Endometrium (tissue), 2 donors: ENCODE measurements around the gene NLGN3.

Experiments used
- FAIRE-seq: peaks from 2 replicates; lab custom pipeline; 2012; peaks lifted over from hg19 to GRCh38; lab: Jason Lieb, UNC
- donor health status: control.
- donor health status: control.

NLGN3 gene

DNA sequence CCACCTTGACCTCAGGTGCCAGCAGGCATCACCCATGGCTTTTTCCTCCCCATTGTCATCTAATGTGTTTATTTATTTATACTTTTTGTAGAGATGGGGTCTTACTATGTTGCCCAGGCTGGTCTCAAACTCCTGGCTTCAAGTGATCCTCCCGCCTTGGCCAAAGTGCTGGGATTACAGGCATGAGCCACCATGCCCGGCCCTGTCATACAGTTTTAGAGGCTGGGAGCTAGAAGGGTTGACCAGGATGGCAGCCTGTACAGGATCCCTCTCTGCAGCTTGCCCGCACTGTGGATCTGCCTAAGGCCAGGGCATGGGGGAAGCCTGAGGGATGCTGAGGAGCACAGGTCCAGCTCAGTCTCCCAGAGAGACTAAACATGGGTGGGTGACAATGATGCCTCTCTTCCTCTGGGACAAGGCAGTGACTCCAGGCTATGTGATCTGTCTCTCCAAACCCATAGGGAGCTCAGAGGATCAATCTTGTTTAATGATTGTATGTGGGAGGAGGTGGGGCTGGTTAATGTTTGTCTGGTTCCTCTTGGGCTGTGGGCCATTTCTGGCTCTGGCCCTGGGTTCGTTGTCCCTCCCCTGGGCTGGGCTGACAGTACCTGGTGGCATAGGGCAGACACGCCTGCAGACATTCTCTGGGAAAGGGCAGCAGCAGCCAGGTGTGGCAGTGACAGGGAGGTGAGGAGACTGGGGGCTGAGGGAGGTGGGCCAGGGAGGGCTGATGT is 70.1 kb downstream of the NLGN3 start:
- FAIRE-seq: no peak

DNA sequence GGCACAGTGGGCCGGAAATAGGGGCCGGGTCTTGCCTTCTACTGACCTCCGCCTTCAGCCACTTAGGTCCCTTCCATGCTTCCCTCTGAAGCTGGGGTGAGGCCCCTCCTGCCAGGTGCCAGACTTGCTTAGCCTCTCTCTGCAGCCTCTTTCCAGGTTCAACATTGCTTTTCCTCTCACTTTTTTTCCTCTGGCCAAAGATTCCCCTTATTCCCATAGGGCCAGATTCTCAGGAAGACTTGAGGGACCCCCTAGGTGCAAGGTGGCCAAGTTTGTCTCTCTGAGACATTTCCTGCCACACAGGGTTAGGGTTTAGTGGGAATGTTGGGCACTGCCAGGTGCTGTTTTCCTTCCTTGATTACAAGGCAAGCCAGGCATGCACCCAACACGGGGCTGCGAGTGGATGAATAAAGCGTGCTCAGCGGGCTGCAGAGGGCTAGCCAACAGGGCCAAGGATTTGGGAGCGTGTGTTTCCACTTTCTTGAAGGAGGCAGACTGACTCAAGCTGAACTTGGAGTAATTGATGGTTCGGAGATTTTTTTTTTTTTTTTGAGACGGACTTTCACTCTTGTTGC is 70.8 kb downstream of the NLGN3 start:
- no peak for FAIRE-seq

DNA sequence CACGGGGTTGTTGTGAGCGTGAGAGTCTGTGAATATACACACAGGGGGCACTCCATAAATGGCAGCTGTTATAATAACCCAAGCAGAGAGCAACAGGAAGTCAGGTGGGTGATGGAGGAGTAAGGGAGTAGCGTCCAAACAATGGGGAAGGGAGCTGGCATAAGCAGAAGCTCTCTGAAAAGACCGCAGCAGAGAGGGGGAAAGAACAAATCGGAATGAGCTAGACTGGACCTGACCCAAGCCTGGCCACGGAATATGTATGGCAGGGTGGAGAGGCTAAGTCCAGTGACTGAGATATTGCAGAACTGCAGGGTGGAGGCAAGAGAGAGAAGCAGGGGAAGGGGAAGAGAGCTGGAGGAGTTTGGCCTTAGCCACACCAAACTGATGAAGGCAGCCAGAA is 71.8 kb downstream of the NLGN3 start:
- no peak for FAIRE-seq

- FAIRE-seq: no peak
Measured at GRCh38 chrX:71217298-71217697, 72.7 kb downstream of the NLGN3 start.
